Measurements from ENCODE around the gene CDC42BPG. TPM values are rescaled to one million over a fixed set of nuclear protein-coding genes. Genes with fewer than 3 reads are reported as not detected.
A peak's percentile ranks its signal among the peaks of the same experiment; 100 is the strongest.

Gene CDC42BPG
- total and polyA plus RNA-seq, 9 of the 15 experiments (the other 6 are each of a cell fraction or from before 2014, with no cell fraction given): 0.04 to 8.8 (median 2.1) TPM

- TF ChIP-seq KLF1 (tag; IDR thresholded peaks at IDR 0.05): peak; percentile 71; the same call in 1 of the 2 replicates
- peak; percentile 42; the same call in 1 of the 2 replicates for TF ChIP-seq ZEB2 (IDR thresholded peaks at IDR 0.05)
- TF ChIP-seq, protein P1, sequence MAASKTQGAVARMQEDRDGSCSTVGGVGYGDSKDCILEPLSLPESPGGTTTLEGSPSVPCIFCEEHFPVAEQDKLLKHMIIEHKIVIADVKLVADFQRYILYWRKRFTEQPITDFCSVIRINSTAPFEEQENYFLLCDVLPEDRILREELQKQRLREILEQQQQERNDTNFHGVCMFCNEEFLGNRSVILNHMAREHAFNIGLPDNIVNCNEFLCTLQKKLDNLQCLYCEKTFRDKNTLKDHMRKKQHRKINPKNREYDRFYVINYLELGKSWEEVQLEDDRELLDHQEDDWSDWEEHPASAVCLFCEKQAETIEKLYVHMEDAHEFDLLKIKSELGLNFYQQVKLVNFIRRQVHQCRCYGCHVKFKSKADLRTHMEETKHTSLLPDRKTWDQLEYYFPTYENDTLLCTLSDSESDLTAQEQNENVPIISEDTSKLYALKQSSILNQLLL (CRISPR knock-in tag; IDR thresholded peaks at IDR 0.05; ENCODE audit: borderline replicate concordance): no peak
- TF ChIP-seq HDAC1 (IDR thresholded peaks at IDR 0.05): peak in 1 of 2 experiments; percentile 63; a peak in 1 of 4 replicates
- peak; percentile 36; the same call in 1 of the 2 replicates for TF ChIP-seq LCOR (CRISPR knock-in tag; IDR thresholded peaks at IDR 0.05)
- TF ChIP-seq TAF9B (IDR thresholded peaks at IDR 0.05; ENCODE audit: partially characterized antibody): peak; percentile 96
- TF ChIP-seq, protein P2, sequence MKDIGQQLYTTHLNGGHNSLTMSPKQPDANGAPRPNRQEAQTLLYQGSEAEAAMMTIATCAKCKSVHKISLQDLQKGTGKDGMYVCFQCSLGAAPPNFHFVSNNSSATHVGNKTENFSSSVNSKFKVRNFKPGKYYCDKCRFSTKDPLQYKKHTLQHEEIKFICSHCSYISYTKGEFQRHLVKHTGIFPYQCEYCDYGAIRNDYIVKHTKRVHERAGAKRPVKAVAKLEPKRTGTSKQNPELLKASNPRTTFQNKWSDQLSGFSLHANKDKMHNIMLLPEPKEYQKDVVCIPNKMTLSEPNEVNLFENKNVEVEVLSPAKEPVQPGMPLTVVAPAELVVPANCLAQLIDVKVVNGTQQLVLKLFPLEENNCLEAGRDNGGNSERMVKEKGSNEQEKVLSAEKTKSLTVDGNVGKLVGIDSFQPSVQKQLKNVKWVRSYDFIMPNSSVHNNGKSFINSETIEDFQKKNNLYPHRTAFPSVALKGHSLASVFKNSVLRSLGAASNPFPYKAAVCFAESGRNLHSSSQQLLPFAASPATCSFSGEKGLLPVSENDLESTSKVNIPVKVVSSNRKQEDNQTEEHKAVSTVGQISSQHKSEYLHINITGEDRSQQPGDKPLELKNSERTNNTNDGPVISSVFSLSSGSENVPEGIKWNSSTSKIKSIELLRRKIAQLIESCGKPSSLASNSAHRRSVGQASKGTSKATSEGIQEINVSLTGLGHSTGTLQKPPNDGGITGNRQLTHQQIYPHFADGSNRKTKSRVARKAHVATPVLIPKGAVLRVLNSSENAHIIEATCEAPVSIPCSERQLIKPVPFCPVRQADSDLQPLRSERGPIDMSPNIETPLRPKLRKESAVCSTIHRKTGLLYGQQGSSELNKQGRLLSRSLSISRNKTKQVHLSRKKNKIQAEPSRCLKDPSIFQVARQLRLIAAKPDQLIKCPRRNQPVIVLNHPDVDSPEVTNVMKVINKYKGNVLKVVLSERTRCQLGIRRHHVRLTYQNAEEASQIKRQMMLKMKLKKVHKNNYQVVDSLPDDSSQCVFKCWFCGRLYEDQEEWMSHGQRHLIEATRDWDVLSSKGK (CRISPR knock-in tag; IDR thresholded peaks at IDR 0.05): no peak
- no peak for TF ChIP-seq ZNF780A (CRISPR knock-in tag; IDR thresholded peaks at IDR 0.05)
- no peak for TF ChIP-seq SMAD3 (CRISPR knock-in tag; conservative IDR thresholded peaks at IDR 0.05)
- peak; percentile 59 for TF ChIP-seq TOE1 (IDR thresholded peaks at IDR 0.05; ENCODE audit: borderline replicate concordance)
- no peak for TF ChIP-seq TOE1 (CRISPR knock-in tag; IDR thresholded peaks at IDR 0.05; ENCODE audit: borderline replicate concordance, low read depth)
- peak; percentile 59 to 61; a peak in 3 of 4 replicates for TF ChIP-seq KDM1A (IDR thresholded peaks at IDR 0.05)
- TF ChIP-seq SMARCA4 (IDR thresholded peaks at IDR 0.05): peak; percentile 94
- no peak for TF ChIP-seq MEF2D (tag; conservative IDR thresholded peaks at IDR 0.05; ENCODE audit: low read depth)
- TF ChIP-seq ELF4 (CRISPR knock-in tag; IDR thresholded peaks at IDR 0.05): peak; percentile 54; the same call in 1 of the 2 replicates
- TF ChIP-seq TEAD2 (tag; IDR thresholded peaks at IDR 0.05): peak; percentile 86
- TF ChIP-seq XRCC5 (IDR thresholded peaks at IDR 0.05; ENCODE audit: low read depth, low read length): peak; percentile 37; the same call in 1 of the 2 replicates
- 0 out of 4 replicates have a peak, but pooled peaks of 1 of the 2 experiments have one; percentile 21 for TF ChIP-seq FOXK2 (conservative IDR thresholded peaks at IDR 0.05 in 1 of 2, IDR thresholded peaks at IDR 0.05 in 1 of 2; ENCODE audit: low read depth in 2 of 2)
- TF ChIP-seq ESRRA (IDR thresholded peaks at IDR 0.05; ENCODE audit: borderline replicate concordance, low read depth): 0 out of 2 replicates have a peak, but pooled peaks have one; percentile 20
- peak; percentile 66 for TF ChIP-seq EP400 (IDR thresholded peaks at IDR 0.05)
- no peak for TF ChIP-seq ZFP30 (CRISPR knock-in tag; IDR thresholded peaks at IDR 0.05; ENCODE audit: borderline replicate concordance)
- 0 out of 4 replicates have a peak, but pooled peaks of 1 of the 2 experiments have one; percentile 44 for TF ChIP-seq TBL1XR1 (IDR thresholded peaks at IDR 0.05; ENCODE audit: low read length in 2 of 2)
- TF ChIP-seq SIN3B (IDR thresholded peaks at IDR 0.05; ENCODE audit: low read depth): no peak
- no peak for TF ChIP-seq ZNF785 (CRISPR knock-in tag; IDR thresholded peaks at IDR 0.05)
These were observed 10.4 kb upstream of the CDC42BPG start (continued) for GRCh38 chr11:64854534-64855502.

Data from K562 (cell line).